ENCODE data around the gene TRHDE.

GRCh38 chr12:72574138-72574537 lies 302.0 kb downstream of the TRHDE start:
- TF ChIP-seq CTCF (IDR thresholded peaks at IDR 0.05) (no peak), POLR2A (IDR thresholded peaks at IDR 0.05) (no peak)
